Gastroesophageal sphincter (tissue), 3 donors: ENCODE measurements around the gene FAM131C.
"Not testable (repeated sequence)": the region's sequence is repeated elsewhere in the genome, so short reads cannot be mapped to it uniquely, and the experiment has no call there.

Experiments used
- CTCF ChIP-seq, 4 experiments: fragments of 200-600 bp in 2 of 4; fragments of 450-650 bp in 2 of 4; sonication (generic) in 1 of 4; IDR thresholded peaks; one replicate each; pipeline ENCODE4 v1.5.1; 2017 to 2019; ENCODE audit warnings: antibody characterized with exemption in 4 of 4, mild to moderate bottlenecking in 2 of 4, moderate library complexity in 2 of 4
- POLR2AphosphoS5 ChIP-seq: sonication (generic); formaldehyde crosslinking; IDR thresholded peaks from one replicate; pipeline ENCODE4 v1.6.1; 2017; ENCODE audit warnings: antibody characterized with exemption

- not testable (repeated sequence) for TF ChIP-seq CTCF (IDR thresholded peaks at IDR 0.05); POLR2AphosphoS5
Observed at GRCh38 chr1:16056521-16056912, 16.9 kb downstream of the FAM131C start.
